Activated naive CD8-positive, alpha-beta T cell treated with anti-CD3 and anti-CD28 coated beads, Interleukin-2, amount 10 ng/mL, durations not matched to agents 7 days and 5 days (primary cell): ENCODE results near the gene DUSP22. TPM values are rescaled to one million over a fixed set of nuclear protein-coding genes. Genes with fewer than 3 reads are reported as not detected.

Experiments used
- ATAC-seq: fragments of 150-1000 bp; cut with Tn5 transposase; one replicate; pipeline ENCODE4 v1.10.0; 2021; ENCODE audit warnings: low read depth, moderate library complexity
- POLR2A ChIA-PET: fragments of 350-600 bp; sonication (Branson Sonifier 250); formaldehyde crosslinking; loops from one replicate; lab custom pipeline; 2021; ENCODE audit warnings: antibody characterized with exemption; lab: Charles Lee
- DNase-seq: peaks from one replicate; pipeline ENCODE4 v3.0.0; 2021
- H3K27ac Mint-ChIP-seq: one replicate; pipeline ENCODE4 v1.8.0; 2022; ENCODE audit warnings: mild to moderate bottlenecking, mixed read lengths
- H3K27me3 Mint-ChIP-seq: one replicate; pipeline ENCODE4 v1.8.0; 2022; ENCODE audit warnings: mild to moderate bottlenecking, moderate library complexity, mixed read lengths
- H3K36me3 Mint-ChIP-seq: one replicate; pipeline ENCODE4 v1.8.0; 2021; ENCODE audit warnings: mild to moderate bottlenecking, mixed read lengths
- H3K4me1 Mint-ChIP-seq: one replicate; pipeline ENCODE4 v1.8.0; 2021; ENCODE audit warnings: mixed read lengths
- H3K4me3 Mint-ChIP-seq: one replicate; pipeline ENCODE4 v1.8.0; 2022; ENCODE audit warnings: mild to moderate bottlenecking, moderate library complexity, mixed read lengths
- H3K9me3 Mint-ChIP-seq: one replicate; pipeline ENCODE4 v1.8.0; 2021; ENCODE audit warnings: mixed read lengths
- total RNA-seq, 2 experiments: library from RNA; stranded (reverse); gene quantifications; one replicate each; pipeline ENCODE4 v1.2.3, GENCODE V29; 2021

The DUSP22 gene
- total RNA-seq, 2 experiments from 2014 or later = 49.1 to 50.4 TPM

- Mint-ChIP-seq H3K4me3 (no peak overlapping the region), H3K36me3 (no peaks in the 10 kb centered on the region), H3K9me3 (no peaks in the 10 kb centered on the region), H3K27ac (no peak overlapping the region), H3K4me1 (peaks cover 7% of the 10 kb centered on the region), H3K27me3 (no peaks in the 10 kb centered on the region)
- DNase-seq (no peak), ATAC-seq (no peak)
- POLR2A ChIA-PET = no interaction called here
Observed at GRCh38 chr6:355373-356208, 63.3 kb downstream of the DUSP22 start.

- Mint-ChIP-seq H3K4me1 (peaks cover 7% of the 10 kb centered on the region), H3K9me3 (no peaks in the 10 kb centered on the region), H3K27me3 (no peaks in the 10 kb centered on the region), H3K27ac (no peak overlapping the region), H3K4me3 (no peak overlapping the region), H3K36me3 (no peaks in the 10 kb centered on the region)
- POLR2A ChIA-PET = no interaction called here
- DNase-seq (no peak), ATAC-seq (no peak)
Observed at GRCh38 chr6:356828-357251, 64.6 kb downstream of the DUSP22 start.

- Mint-ChIP-seq H3K4me3 (no peak overlapping the region), H3K4me1 (peaks cover 7% of the 10 kb centered on the region), H3K36me3 (no peaks in the 10 kb centered on the region), H3K27me3 (no peaks in the 10 kb centered on the region), H3K9me3 (no peaks in the 10 kb centered on the region), H3K27ac (no peak overlapping the region)
- DNase-seq (no peak), ATAC-seq (no peak)
- POLR2A ChIA-PET = no interaction called here
Observed at GRCh38 chr6:357261-357790, 65.0 kb downstream of the DUSP22 start.

- peak overlapping the region; percentile 41 for H3K27ac Mint-ChIP-seq
Observed at GRCh38 chr6:357791-358341, 65.6 kb downstream of the DUSP22 start.

GRCh38 chr6:358432-358831, 66.1 kb downstream of the DUSP22 start:
- H3K27me3 Mint-ChIP-seq = no peaks in the 10 kb centered on the region
- DNase-seq = no peak
- POLR2A ChIA-PET = no interaction called here
- no peaks in the 10 kb centered on the region for H3K9me3 Mint-ChIP-seq
- H3K36me3 Mint-ChIP-seq = no peaks in the 10 kb centered on the region
- H3K4me3 Mint-ChIP-seq = no peak overlapping the region
- H3K27ac Mint-ChIP-seq = peak overlapping the region; percentile 41
- ATAC-seq = no peak
- peaks cover 2% of the 10 kb centered on the region for H3K4me1 Mint-ChIP-seq

More at GRCh38 chr6:357791-358341, 65.6 kb downstream of the DUSP22 start:
- Mint-ChIP-seq H3K9me3 (no peaks in the 10 kb centered on the region), H3K4me3 (no peak overlapping the region), H3K27me3 (no peaks in the 10 kb centered on the region), H3K4me1 (peaks cover 5% of the 10 kb centered on the region), H3K36me3 (no peaks in the 10 kb centered on the region)
- POLR2A ChIA-PET = no interaction called here
- ATAC-seq (no peak), DNase-seq (no peak)

- Mint-ChIP-seq H3K27me3 (no peaks in the 10 kb centered on the region), H3K36me3 (no peaks in the 10 kb centered on the region), H3K4me3 (no peak overlapping the region), H3K9me3 (no peaks in the 10 kb centered on the region), H3K27ac (no peak overlapping the region), H3K4me1 (peaks cover 2% of the 10 kb centered on the region)
- ATAC-seq (no peak), DNase-seq (no peak)
- POLR2A ChIA-PET = no interaction called here
Observed at GRCh38 chr6:358847-359246, 66.6 kb downstream of the DUSP22 start.

- H3K9me3 Mint-ChIP-seq = peaks cover 3% of the 10 kb centered on the region
- no peaks in the 10 kb centered on the region for H3K36me3 Mint-ChIP-seq
- peaks cover 2% of the 10 kb centered on the region for H3K4me1 Mint-ChIP-seq
- ATAC-seq (no peak), DNase-seq (no peak)
- H3K4me3 Mint-ChIP-seq = no peak overlapping the region
- peaks cover 2% of the 10 kb centered on the region for H3K27me3 Mint-ChIP-seq
- no peak overlapping the region for H3K27ac Mint-ChIP-seq
- POLR2A ChIA-PET = no interaction called here
Observed at GRCh38 chr6:359261-360035, 67.2 kb downstream of the DUSP22 start.

GRCh38 chr6:360349-360748, 68.1 kb downstream of the DUSP22 start:
- DNase-seq (no peak), ATAC-seq (no peak)
- Mint-ChIP-seq H3K4me3 (no peak overlapping the region), H3K27ac (no peak overlapping the region), H3K27me3 (peaks cover 2% of the 10 kb centered on the region), H3K36me3 (no peaks in the 10 kb centered on the region), H3K9me3 (peaks cover 3% of the 10 kb centered on the region), H3K4me1 (peaks cover 2% of the 10 kb centered on the region)
- POLR2A ChIA-PET = no interaction called here

- H3K4me1 Mint-ChIP-seq = peaks cover 2% of the 10 kb centered on the region
- H3K27me3 Mint-ChIP-seq = peaks cover 2% of the 10 kb centered on the region
- no peak overlapping the region for H3K4me3 Mint-ChIP-seq
- ATAC-seq (no peak), DNase-seq (no peak)
- H3K36me3 Mint-ChIP-seq = no peaks in the 10 kb centered on the region
- H3K27ac Mint-ChIP-seq = no peak overlapping the region
- POLR2A ChIA-PET = no interaction called here
- peaks cover 6% of the 10 kb centered on the region for H3K9me3 Mint-ChIP-seq
Observed at GRCh38 chr6:360764-361373, 68.6 kb downstream of the DUSP22 start.

- no peak overlapping the region for H3K4me3 Mint-ChIP-seq
- no peak overlapping the region for H3K27ac Mint-ChIP-seq
- H3K27me3 Mint-ChIP-seq = peaks cover 2% of the 10 kb centered on the region
- no peaks in the 10 kb centered on the region for H3K36me3 Mint-ChIP-seq
- DNase-seq = no peak
- peaks cover 6% of the 10 kb centered on the region for H3K9me3 Mint-ChIP-seq
- peaks cover 2% of the 10 kb centered on the region for H3K4me1 Mint-ChIP-seq
- POLR2A ChIA-PET = no interaction called here
- ATAC-seq = no peak
Observed at GRCh38 chr6:361411-362132, 69.3 kb downstream of the DUSP22 start.

- no peak for ATAC-seq
- POLR2A ChIA-PET = no interaction called here
Observed at GRCh38 chr6:362231-362923, 70.1 kb downstream of the DUSP22 start.

GRCh38 chr6:362924-363249, 70.6 kb downstream of the DUSP22 start:
- Mint-ChIP-seq H3K9me3 (peaks cover 6% of the 10 kb centered on the region), H3K4me1 (no peaks in the 10 kb centered on the region), H3K36me3 (no peaks in the 10 kb centered on the region), H3K4me3 (no peak overlapping the region), H3K27ac (no peak overlapping the region), H3K27me3 (peaks cover 2% of the 10 kb centered on the region)
- DNase-seq = no peak
- ATAC-seq = no peak
- POLR2A ChIA-PET = no interaction called here

More at GRCh38 chr6:362231-362923, 70.1 kb downstream of the DUSP22 start:
- Mint-ChIP-seq H3K27me3 (peaks cover 2% of the 10 kb centered on the region), H3K4me1 (no peaks in the 10 kb centered on the region), H3K36me3 (no peaks in the 10 kb centered on the region), H3K9me3 (peaks cover 6% of the 10 kb centered on the region), H3K4me3 (no peak overlapping the region), H3K27ac (no peak overlapping the region)
- no peak for DNase-seq
